H1 (cell line): ENCODE results near the gene GLCE.

Experiments
- CTCF ChIP-seq, 3 experiments: IDR thresholded peaks; 1 replicate in 2 of 3; 2 replicates in 1 of 3; pipeline versions ENCODE4 v1.5.1 to v1.6.1; 2011; ENCODE audit warnings: low read length in 3 of 3, mild to moderate bottlenecking in 3 of 3, inconsistent platforms in 2 of 3, low read depth in 1 of 3, moderate library complexity in 1 of 3; ENCODE audit not compliant: insufficient read depth in 1 of 3; ENCODE audit errors: control extremely low read depth in 1 of 3
- POLR2A ChIP-seq, 2 experiments: IDR thresholded peaks; 1 replicate in 1 of 2; 2 replicates in 1 of 2; pipeline ENCODE4 v1.6.1; 2011; ENCODE audit warnings: low read depth in 2 of 2, low read length in 2 of 2, mild to moderate bottlenecking in 2 of 2; ENCODE audit errors: control extremely low read depth in 1 of 2
- SP4 ChIP-seq: IDR thresholded peaks from 2 replicates; pipeline ENCODE4 v1.6.1; 2012; ENCODE audit warnings: low read length, inconsistent platforms
- TCF12 ChIP-seq: IDR thresholded peaks from 2 replicates; pipeline ENCODE4 v1.6.1; 2011; ENCODE audit warnings: low read depth, mild to moderate bottlenecking, low read length

- no peak for TF ChIP-seq TCF12
- TF ChIP-seq POLR2A (IDR thresholded peaks at IDR 0.05; ENCODE audit: control extremely low read depth in 1 of 2, low read depth in 2 of 2, low read length in 2 of 2): no peak
- TF ChIP-seq CTCF (IDR thresholded peaks at IDR 0.05; ENCODE audit: control extremely low read depth in 1 of 3, insufficient read depth in 1 of 3, low read depth in 1 of 3, low read length in 3 of 3): no peak
- no peak for TF ChIP-seq SP4
Observed at GRCh38 chr15:69154078-69154477, 6.4 kb upstream of the GLCE start.
